Measurements from ENCODE around the gene APEX2.

GRCh38 chrX:54964766-54965497, 35.2 kb upstream of the APEX2 start:
- TF ChIP-seq CTCF (IDR thresholded peaks at IDR 0.05 in 8 of 11, conservative IDR thresholded peaks at IDR 0.05 in 3 of 11) (no peak), POLR2A (IDR thresholded peaks at IDR 0.05) (no peak)
